Measurements from ENCODE around the gene PLCG1.

DNA sequence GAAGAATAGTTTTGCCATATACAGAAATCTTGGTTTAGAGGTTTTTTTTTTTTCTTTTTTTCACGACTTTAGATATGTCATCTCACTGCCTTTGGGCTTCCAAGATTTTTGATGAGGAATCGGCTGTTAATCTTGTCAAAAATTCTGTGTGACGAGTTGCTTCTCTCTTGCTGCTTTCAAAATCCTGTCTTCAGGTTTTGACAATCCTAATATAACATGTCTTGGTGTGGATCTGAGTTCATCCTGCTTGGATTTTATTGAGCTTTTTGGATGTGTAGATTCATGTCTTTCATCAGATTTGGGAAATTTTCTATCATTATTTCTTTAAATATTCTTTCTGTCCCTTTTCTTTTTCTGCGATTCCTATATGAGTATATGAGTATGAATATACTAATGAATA, 61.1 kb downstream of the PLCG1 start:
- TF ChIP-seq, protein P1, sequence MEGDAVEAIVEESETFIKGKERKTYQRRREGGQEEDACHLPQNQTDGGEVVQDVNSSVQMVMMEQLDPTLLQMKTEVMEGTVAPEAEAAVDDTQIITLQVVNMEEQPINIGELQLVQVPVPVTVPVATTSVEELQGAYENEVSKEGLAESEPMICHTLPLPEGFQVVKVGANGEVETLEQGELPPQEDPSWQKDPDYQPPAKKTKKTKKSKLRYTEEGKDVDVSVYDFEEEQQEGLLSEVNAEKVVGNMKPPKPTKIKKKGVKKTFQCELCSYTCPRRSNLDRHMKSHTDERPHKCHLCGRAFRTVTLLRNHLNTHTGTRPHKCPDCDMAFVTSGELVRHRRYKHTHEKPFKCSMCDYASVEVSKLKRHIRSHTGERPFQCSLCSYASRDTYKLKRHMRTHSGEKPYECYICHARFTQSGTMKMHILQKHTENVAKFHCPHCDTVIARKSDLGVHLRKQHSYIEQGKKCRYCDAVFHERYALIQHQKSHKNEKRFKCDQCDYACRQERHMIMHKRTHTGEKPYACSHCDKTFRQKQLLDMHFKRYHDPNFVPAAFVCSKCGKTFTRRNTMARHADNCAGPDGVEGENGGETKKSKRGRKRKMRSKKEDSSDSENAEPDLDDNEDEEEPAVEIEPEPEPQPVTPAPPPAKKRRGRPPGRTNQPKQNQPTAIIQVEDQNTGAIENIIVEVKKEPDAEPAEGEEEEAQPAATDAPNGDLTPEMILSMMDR (IDR thresholded peaks at IDR 0.05): no peak
- TF ChIP-seq POLR2AphosphoS5 (IDR thresholded peaks at IDR 0.05) (no peak), POLR2A (IDR thresholded peaks at IDR 0.05) (no peak)

All from transverse colon (tissue), 4 donors.